Measurements from ENCODE around the gene SUCO.
A peak's percentile ranks its signal among the peaks of the same experiment; 100 is the strongest.

SUCO gene

GRCh38 chr1:172653015-172653709 lies 120.2 kb downstream of the SUCO start:
- DNase-seq = no peak

DNA sequence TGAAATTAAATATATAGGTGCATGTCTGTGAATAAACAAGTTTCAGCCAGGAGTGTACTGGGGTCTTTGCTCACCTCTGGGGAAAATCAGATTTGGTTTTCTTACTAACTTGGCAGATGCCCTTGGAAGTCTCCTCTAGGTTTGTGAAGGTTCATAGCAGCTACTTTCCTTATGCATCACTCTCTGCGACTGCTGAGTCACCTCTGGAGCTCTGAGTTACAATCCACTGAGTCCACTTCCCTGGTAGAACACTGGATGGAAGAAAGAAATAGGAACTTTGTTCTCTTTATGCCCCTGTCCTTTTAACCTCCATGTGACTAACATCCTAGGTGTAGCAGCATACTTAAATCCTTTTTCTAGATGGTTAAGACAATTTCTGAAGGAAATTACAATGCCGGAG lies 121.6 kb downstream of the SUCO start:
- DNase-seq = no peak

DNA sequence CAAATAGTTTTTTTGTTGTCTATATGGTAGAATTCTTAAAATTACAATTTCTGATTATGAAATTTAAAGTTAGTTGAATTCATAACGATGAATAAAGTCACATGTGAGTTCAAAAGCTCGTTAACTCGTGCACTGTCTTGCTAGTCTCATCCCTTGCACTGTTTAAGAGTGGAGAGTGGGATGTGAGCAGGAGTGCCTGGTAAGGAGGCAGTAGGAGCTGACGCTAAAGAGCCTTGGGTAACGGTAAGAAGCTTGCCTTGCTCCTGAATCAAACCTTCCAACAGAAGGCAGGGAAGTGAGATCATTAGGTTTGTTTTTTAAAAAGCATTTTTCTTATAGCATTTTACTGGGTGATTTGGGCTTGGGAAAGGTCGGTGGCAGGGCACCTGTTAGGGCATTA lies 123.6 kb downstream of the SUCO start:
- no peak for DNase-seq

DNA sequence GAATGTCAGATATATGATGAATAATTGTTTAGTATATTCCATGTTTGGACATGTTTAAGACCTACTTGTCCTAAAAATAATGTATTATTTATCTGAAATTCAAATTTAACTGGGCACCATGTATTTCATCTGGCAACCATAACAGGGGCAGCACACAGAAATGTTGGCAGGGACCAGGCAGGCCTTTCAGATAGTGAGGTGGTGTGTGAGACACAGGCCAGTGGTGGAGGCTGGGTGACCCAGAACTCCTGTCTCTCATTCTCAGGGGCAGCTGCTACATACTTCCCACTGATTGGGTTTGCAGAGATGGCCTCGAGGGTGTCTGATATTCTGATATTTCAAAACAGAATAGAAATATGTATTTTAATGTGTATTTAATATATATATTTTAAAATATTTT lies 124.6 kb downstream of the SUCO start:
- no peak for DNase-seq

GRCh38 chr1:172658871-172659453 lies 126.0 kb downstream of the SUCO start, which contains the start of gene FASLG:
FASLG (plus strand) TSS chr1:172659103; CDS start chr1:172659202, 99 bp downstream.
- DNase-seq = peak; percentile 79

GRCh38 chr1:172661107-172661506 lies 128.2 kb downstream of the SUCO start:
- DNase-seq = no peak
